HG03108 (cell line): ENCODE measurements around the gene NR1I3.
A peak's percentile ranks its signal among the peaks of the same experiment; 100 is the strongest.

Experiments
- ATAC-seq: cut with Tn5 transposase; IDR thresholded peaks from one replicate; pipeline ENCODE4 v1.9.1; 2021; ENCODE audit warnings: moderate library complexity; ENCODE audit not compliant: unreplicated experiment

Gene NR1I3

DNA sequence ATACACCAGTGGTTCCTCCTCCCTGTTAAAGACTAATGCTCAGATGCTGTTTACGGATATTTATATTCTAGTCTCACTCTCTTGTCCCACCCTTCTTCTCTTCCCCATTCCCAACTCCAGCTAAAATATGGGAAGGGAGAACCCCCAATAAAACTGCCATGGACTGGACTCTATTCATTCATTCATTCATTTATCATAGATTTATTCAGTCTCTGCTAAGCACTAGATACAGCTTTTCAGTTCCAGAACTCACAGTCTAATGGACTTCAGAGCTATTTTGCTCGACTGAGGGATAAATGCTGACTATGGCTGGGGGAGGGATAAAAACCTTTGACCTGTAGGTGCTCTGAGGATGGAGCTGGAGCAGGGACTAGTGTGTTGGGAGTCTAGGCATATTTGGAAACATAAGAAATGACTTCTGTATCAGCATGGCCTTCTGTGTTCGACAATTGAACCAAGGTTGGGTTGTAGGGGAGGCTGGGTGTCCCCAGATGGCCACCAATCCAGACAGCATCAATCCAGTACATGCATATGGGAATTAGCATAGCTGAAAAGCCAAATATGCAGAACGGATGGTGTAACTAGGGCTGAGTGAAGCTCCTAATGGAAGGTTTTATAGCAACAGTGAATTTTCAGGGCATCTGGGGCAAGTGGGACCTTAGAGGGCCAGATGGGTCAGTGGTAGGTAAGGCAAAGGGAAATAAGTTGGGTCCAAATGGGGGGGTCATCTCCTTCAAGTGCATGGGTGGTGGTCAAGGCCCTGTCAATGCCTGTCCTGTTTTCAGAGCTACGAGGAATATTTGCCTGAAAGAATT is 18.7 kb downstream of the NR1I3 start:
- ATAC-seq = no peak

DNA sequence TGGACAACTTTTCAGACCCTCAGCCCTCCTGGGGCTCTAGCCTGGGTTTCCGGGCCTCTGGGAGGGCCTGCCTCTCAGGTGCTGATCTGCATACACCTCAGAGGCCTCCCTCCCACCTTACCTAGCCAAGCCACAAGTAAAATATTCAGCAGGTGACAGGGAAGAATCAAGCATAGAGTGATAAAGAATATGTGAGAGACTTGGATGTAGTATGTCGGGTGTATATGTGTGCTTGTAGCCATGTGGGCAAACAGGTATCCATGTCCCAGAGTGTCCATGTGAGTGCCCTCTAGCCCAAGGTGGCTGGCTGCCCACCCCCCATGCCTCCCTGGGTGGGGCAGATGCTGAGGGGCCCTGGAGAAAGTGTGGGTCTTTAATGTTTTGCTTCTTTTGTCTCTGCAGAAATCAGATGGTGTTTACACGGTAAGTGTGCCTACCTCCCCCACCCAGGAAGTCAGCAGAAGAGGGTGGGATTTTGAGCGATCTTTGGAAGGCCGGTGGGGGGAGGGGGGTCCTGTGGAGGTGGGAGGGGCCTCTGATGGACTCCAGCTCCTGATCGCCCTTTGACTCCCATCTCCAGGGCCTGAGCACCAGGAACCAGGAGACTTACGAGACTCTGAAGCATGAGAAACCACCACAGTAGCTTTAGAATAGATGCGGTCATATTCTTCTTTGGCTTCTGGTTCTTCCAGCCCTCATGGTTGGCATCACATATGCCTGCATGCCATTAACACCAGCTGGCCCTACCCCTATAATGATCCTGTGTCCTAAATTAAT is 19.5 kb downstream of the NR1I3 start:
- no peak for ATAC-seq

DNA sequence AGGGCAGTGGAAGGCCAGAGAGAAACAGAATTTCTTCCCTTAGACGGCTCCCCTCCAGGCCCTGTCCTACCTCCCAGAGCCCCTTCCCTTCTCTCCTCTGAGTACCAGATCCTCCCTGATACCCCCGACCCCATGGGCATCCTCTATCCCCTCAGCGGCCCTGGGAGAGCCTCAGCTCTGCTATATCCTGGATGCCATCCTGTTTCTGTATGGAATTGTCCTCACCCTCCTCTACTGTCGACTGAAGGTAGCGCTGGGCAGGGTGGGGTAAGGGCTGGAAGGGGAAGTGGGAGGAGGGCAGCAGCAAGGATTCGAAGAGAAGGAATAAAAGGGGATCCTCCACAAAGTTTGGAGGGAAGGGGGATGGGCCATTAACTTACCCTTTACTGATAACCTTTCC is 20.2 kb downstream of the NR1I3 start:
- no peak for ATAC-seq

DNA sequence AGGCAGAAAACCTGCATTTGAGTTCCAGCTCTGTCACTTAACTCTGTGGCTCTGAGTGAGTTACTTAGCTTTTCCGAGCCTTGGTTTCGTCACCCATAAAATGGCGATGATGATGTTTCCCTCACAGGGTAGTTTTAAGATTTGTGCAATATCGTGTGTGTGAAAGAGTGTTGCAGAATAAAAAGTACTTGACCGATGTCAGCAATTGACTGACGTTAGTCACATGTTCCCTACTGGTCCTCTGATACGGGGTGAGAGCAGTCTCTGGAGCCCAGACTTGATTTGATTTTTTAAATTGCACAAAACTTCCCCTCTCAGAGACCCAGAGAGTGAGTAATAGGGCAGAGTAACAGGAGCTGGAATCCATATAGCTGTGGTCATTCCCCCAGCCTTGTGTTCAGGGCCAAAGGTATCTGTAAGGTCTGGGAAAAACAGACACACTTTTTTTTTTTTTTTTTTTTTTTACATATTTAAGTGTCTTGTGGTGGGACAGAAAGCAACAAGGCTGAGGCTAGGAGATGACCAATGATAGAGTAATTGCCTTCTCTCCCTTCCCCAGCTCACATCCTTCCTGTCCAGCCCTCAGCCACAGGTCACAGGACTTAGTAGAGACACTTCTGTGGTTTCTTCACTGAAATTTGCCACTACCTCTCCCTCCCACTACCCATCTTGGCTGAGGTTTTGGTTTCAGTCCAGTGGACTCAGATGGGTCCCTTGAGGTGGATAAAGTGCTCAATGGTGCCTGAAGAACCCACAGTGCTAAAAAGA is 20.9 kb downstream of the NR1I3 start:
- peak; percentile 87 for ATAC-seq

DNA sequence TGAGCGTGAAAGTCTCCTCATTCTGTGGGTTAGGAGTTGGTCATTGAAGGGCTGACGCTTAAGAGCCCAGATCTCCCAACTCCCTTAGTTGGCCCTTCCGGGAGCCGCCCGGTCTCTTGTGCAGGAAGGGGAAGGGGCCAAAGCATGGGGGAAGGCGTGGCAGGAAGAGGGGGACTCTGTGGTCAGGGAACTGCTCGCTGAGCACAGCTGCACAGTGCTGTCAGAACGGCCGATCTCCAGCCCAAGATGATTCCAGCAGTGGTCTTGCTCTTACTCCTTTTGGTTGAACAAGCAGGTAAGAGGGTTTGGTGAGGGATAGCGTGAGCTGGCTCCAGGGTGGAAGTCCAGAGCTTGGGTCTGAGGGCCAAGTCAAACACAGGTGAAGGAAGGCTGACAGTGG is 22.9 kb downstream of the NR1I3 start, which contains the start of gene FCER1G:
Gene FCER1G (plus strand): TSS at position 220 of the 400 bp plus-strand sequence. CDS start 27 bp downstream, at position 247.
- ATAC-seq = no peak

DNA sequence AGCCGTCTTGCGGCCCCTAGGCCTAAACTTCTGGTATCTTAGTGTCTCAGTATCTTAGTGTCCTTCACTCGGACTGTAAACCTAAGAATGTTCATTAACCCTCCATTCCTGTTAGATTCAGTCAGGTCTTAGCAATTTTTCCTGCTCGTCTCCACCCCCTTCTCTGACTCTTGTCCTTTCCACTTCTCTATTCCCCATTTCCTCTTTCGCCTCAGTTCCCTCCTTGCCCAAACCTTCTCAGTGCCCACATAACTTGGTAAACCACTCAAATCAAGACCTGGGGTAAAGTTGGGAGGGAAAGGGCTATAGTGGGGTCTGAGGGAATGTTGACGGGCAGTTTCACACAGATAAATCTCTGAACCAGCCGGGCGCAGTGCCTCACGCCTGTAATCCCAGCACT is 23.6 kb downstream of the NR1I3 start:
- no peak for ATAC-seq

DNA sequence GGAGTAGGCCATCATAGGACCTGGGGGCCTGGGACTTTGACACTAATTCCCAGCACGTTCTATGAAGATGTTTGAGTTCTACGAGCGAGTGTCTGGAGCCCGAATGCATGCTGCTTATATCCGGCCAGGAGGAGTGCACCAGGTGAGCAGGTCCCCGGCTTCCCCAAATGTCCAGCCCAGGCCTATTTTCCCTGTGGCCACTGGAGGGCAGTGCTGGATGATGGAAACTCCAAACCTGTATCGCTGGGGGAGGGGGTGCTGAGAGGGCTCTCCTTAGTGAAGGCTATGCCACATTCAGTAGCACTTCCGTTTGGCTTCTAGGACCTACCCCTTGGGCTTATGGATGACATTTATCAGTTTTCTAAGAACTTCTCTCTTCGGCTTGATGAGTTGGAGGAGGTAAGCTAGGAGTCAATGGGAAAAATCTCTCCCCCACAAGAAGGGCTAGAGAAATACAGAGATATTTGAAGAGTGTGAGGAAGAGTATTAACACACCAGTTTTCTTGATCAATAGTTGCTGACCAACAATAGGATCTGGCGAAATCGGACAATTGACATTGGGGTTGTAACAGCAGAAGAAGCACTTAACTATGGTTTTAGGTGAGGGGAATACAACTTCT is 28.1 kb downstream of the NR1I3 start:
- no peak for ATAC-seq

DNA sequence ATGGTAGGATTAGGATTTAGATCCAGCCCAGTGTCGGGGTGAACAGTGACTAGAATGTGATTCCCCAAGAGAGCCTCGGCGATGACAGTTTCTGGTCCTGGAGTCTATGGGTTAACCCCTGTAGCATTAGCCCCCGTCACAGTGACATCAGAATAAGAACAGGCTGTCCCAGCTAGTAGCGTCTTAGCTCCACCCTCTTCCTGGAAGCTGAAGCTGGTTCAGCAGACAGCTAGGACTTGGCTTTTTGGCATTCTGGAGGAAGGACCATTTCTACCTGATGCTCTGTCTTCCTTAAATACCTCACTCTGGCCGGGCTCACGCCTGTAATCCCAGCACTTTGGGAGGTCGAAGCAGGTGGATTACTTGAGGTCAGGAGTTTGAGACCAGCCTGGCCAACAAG is 30.8 kb downstream of the NR1I3 start:
- no peak for ATAC-seq

DNA sequence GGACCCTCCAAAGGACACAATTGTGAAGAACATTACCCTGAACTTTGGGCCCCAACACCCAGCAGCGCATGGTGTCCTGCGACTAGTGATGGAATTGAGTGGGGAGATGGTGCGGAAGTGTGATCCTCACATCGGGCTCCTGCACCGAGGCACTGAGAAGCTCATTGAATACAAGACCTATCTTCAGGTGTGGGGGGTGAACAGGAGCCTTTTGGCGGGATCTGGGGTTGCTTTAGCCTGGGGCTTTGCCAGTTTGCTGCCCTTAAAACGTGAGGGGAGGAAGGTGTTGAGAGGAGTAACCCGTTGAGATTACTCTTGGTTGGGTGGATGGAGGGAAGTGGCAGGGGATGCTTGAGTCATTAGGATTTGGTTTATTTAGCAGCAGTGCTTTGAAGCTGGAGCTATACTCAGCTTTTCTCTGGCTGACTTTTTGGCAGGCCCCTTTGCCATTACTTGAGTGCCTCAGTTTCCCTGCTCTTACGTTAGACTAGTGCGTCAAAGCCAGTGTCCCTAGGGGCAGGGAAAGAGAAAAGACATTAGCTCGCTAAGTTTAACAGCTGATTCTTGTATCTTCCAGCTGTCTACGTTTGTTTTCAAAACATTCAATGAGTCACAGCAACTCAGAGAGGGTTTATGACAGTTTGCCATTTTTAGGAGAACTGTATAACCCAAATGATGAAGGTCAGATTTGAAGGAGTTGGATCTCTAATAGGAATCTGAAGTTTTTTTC is 31.4 kb downstream of the NR1I3 start:
- ATAC-seq = no peak

DNA sequence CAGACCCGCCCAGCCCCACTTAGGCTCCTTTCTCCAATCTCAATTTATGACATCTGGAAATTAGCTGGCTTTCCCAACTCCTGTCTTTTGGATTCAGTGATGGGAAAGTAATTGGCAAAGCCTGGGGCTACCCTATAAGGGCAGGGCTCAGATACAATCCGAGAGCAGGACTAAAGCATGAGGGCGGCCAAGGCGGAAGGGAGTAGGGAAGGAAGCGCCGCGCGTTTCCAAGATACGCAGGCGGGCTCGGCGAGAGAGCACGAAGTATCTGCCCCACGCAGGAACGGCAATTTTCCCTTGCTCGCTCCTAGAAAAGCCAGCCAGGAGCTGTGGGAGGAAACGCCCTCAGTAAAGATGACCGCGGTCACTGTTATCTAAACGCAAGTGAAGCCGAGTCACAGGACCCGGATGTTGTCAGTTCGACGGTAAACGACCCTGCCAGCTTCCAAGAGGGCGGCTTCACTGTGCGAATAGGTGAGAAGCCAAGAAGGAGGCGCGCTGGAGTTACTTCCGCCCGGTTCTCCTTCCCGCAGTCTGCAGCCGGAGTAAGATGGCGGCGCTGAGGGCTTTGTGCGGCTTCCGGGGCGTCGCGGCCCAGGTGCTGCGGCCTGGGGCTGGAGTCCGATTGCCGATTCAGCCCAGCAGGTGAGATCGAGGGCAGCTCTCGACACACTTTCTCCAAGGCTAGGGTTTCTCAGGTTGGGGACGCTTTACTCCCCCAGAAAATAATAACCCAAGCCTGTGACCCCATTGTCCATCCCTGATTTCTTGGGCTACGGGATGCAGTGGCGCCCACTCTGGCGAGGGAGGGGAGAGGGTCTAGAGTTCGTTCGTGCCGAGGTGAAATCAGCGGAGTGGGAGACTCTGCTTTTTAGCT is 35.9 kb downstream of the NR1I3 start, which contains the start of gene NDUFS2:
Gene NDUFS2 (plus strand): TSS at position 532 of the 877 bp plus-strand sequence. CDS start 19 bp downstream, at position 551.
- peak; percentile 96 for ATAC-seq

DNA sequence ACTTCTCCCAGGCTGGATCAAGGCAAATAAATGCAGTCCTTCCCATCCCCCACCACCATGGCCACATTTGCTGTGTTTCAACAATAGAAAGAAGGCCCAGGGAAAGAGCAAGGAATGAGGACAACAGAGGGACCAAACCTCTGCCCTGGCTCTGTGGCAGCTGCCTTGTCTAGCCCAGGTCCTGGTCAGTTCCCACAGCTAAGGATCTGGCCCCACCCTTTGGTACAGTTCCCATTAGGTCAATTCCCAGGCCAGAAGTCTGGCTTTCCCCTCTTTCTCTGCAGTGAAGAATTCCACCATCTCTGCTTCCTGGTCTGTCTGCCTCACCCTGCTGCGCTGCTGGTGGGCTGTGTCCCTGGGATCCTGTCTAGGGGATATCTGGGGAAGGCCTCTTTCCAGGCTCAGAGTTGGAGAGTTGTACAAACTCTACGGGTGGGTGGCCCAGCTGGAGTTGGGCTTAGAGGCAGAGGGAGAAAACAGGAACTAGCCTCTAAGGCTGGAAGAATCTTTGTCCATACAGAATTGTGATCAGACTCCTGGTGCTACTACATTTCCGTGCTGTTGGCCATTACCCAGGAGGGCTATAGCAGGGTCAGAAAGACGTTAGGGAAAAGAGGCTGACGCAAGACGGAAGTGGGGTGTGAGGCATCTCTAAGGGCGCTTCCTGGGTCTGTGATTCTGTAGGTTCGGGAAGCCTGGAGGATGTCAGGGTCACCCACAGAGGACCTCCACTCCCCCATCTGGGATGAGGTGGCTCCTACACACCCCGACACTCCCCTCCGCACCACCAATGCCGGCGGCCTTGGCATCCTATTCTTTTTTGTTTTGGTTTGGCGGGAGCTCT is 36.8 kb downstream of the NR1I3 start:
- no peak for ATAC-seq

DNA sequence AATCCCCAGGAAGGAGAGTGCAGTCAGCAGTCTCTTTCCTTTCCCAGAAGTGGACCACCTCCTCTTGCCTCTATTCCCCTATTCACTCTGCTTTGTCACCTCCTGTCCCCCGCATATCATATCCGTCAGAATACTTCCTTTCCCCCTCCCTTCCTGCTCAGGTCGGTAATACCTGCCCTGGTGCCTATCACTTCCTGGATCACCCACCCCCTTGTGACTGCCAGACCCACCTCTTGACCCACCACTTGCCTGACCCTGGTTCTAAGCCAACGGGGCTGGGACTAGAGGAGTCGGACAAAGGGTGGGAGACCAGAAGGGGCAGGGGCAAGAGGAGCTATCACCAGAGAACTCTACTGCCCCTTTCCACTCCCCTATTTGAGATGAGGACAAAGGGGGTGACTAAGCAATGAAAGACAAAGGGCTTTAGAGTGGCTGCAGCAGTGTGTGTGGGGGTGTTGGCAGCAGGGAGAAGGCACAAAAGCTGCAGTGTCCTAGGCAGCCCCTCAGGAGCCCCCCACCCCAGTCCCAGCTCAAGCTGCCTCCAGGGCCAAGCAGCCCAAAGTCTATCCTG is 37.5 kb downstream of the NR1I3 start:
- ATAC-seq = no peak

DNA sequence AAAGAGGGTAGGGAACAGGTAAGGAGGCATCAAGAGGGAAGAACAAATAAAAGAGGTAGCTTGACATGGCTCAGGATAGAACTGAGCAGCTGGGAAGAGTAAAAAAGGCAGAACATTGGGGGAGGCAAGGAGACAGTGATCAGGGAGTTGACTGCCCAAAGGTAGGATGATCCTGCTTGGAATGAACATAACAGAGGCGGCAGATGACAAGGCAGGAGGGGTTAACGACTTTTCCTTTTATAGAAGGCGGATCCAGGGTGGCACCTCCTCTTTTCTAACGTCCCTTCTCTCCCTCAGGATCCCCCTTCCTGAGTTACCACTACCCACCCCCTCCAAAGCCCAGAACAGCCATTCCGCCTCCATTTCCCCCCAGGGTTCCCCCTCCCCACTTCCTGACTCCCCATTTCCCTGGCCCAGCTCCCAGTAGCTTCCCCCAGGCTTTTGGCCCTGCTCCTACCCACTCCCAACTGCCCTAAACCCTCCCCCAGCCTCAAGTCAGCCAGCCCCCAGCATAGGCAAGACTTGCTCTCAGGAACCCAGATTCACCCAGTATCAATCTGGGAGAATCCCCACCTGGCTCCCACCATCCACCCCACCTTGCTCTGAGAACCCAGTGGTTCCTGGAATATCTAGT is 38.4 kb downstream of the NR1I3 start:
- ATAC-seq = no peak

DNA sequence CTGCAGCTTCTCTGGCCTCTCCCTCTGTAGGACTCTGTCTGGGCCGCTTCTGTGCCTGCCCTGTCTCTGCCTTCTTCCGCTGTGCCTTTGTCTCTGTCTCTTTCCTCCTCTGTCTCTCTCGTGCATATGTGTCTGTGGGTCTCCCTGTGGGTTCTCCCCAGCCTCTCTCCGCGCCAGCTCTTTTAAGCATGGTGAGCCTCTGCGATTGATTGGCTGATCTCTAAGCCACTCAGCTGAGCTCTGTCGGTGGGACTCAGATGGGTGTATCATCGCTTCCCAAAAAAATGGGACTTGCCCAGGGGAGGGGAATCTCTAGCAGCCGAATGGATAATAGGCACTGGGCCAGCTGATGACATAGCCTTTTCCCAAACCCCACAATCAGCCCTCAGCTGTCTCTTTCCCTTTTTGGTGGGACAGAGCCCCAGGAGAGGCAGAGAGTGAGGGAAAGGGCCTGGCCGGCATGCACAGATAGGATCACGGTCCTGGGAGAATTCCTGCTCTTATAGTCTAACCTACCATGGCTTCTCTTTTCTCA is 39.0 kb downstream of the NR1I3 start, which contains the start of gene ADAMTS4:
Gene ADAMTS4 (minus strand): TSS at position 158 of the 535 bp plus-strand sequence. CDS start 427 bp downstream, outside the sequence.
- no peak for ATAC-seq

DNA sequence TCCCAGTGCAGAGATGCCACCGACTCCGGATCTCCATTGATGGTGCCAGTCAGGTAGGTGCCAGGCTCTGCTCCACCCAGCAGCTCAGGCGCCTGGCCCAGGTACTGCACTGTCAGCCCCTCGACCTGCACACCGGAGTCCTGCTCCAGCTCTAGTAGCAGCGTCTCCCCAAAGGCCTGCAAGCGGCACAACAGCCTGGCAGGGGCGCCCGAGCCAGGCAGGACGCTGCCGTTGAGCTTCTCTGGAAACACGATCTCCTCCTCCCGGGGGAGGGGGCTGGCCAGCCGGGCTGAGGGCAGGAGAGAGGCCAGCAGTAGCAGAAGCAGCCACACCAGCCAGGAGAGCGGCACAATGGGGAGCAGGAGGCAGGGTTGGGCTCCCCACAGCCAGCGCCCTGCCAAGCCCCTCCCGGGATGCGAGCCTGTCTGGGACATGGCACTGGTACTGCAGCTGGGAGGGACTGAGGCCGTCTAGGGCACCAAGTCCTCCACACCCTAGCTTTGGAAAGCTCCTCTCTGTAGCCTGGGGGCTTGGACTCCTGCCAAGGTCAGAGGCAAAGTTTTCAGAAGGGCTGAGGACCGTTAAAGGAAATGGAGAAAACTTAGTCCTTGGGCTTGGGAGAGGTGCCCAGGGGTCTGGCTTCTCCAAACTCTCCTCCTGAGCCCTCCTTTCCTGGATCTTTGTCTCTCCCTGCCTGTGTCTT is 39.7 kb downstream of the NR1I3 start:
- ATAC-seq = no peak

DNA sequence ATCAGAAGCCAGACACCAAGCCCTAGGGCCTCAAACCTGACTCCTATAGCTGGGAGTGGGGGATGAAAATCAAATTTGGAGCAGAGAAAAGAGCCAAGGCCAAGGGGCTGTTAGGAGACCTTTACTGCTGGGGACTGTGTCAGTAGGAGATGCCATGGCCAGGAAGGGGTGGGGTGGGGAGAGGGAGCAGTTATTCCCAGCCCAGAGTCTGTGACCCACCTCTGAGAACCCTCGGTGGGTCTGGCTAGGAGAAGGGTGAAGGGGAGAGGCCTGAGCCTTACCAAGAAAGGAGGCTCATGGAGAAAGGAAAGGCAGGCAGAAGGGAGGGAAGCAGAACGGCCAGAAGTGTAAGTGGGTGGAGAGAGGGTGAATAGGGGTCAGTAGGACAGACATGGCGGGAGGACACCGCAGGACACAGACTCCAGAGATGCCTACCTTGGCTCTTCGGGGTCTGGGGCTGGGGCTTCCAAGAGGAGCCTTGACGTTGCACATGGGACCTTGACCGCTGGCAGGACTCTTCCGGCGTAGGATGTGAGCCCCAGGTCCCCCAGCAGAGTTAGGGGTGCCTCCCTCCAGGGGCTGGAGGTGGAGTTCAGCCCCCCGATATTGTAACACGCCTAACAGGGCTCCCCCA is 40.3 kb downstream of the NR1I3 start:
- ATAC-seq = no peak
